ENCODE measurements around the gene AVPR2.

AVPR2 gene

DNA sequence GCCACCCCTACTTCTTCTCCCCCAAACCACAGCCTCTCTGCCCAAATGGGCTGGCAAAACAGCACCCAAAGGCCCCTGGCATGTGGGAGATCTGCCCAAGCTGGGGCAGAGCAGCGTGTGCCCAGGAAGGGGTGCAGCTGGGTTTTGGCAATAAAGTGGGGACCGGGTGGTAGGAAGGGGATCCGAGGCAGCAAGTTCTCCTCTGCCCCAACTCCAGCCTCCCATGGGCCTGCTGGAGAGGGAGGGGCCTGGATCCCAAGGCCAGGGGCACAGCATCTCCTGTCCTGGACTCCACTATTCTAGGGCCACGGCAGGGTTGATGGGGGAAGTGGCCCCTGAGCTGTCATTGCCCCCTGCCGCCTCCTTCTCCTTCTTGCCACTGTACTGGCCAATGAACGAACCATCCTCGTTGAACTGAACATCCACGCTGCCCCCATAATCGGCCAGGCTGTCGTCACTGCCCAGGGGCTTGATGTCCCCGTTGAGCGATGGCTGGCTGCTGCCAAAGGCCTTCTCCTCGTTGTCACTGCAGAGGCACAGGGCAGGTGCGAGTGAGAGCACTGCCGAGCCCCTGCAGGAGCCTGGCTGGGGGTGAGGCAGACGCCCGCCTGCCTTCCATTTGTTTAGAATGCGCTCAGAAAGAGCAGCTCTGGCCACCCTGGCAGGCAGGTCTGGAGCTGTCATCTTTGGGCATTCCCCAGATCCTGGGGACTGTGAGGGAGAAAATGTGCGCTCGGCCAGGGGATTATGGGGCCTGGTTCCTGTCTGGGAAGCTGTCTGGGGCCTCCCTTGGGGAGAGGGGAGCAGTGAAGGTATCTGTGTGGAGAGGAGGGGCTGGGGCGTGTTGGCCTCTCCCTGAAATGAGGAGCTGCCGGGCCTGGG, 41.9 kb upstream of the AVPR2 start:
- POLR2A ChIA-PET, result no interaction called here
- CTCF ChIA-PET, result no interaction called here
- DNase-seq (ENCODE audit: low read depth, low spot score), result no peak
- no peak overlapping the region for H3K4me3 ChIP-seq (ENCODE audit: low read depth, low read length)
- TF ChIP-seq, protein P1, sequence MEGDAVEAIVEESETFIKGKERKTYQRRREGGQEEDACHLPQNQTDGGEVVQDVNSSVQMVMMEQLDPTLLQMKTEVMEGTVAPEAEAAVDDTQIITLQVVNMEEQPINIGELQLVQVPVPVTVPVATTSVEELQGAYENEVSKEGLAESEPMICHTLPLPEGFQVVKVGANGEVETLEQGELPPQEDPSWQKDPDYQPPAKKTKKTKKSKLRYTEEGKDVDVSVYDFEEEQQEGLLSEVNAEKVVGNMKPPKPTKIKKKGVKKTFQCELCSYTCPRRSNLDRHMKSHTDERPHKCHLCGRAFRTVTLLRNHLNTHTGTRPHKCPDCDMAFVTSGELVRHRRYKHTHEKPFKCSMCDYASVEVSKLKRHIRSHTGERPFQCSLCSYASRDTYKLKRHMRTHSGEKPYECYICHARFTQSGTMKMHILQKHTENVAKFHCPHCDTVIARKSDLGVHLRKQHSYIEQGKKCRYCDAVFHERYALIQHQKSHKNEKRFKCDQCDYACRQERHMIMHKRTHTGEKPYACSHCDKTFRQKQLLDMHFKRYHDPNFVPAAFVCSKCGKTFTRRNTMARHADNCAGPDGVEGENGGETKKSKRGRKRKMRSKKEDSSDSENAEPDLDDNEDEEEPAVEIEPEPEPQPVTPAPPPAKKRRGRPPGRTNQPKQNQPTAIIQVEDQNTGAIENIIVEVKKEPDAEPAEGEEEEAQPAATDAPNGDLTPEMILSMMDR (IDR thresholded peaks at IDR 0.05; ENCODE audit: insufficient read depth, low read length, missing control alignments), result no peak

DNA sequence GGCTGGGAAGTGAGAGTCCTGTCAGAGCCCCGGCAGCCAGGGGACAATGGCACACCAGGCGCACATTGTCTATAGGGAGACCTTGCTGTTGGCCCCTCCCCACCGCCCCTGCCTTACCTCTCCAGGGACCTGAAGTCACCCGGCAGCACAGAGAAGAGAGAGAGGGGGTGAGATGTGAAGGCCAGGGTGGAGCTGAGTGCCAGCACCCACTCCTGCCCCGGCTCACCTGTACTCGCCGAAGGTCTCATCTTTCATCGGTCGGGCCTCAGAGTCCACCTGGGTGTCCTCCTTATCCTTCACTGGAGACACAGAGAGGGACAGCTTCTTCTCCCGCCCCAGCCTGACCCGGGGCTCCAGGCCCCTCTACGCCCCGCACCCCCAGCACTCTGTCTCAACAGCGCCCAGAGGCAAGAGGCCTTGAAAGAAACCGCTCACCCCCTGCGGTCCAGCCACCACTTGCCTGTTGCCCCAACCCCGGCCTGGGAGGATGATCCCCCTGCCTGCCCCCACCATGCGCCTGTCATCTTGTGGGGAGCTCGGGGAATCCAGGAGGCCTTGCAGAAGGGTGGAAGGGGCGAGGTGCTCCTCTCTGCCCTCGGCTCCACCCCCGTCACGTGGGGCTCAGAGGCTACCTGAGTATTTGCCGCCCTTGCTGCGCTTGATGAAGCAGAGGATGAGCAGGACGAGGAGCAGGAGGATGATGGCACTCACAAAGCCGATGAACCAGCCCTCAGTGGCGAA, 41.1 kb upstream of the AVPR2 start:
- POLR2A ChIA-PET, result no interaction called here
- CTCF ChIA-PET, result no interaction called here
- TF ChIP-seq, protein P1 (IDR thresholded peaks at IDR 0.05; ENCODE audit: insufficient read depth, low read length, missing control alignments), result no peak
- H3K4me3 ChIP-seq (ENCODE audit: low read depth, low read length), result no peak overlapping the region
- DNase-seq (ENCODE audit: low read depth, low spot score), result no peak

DNA sequence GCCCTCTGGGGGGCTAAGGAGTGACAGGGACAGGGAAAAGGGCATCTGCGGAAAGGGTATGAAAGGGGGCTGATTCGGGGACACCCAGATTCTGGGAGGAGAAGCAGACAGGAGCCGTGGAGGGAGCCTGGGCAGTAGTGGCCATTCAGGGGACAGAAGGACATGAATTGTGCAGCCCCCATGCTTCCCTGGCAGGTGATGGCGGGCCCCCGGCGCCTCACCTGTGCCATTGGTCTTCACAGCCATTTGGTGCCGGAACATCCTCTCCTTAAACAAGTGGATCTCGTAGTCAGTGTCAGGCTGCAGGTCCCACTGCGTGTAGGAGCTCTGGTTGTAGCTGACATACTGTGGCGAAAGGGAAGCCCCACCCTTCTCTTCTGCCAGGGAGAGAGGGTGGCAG, 40.4 kb upstream of the AVPR2 start:
- CTCF ChIA-PET, result no interaction called here
- DNase-seq (ENCODE audit: low read depth, low spot score), result no peak
- POLR2A ChIA-PET, result no interaction called here
- TF ChIP-seq, protein P1 (IDR thresholded peaks at IDR 0.05; ENCODE audit: insufficient read depth, low read length, missing control alignments), result no peak
- no peak overlapping the region for H3K4me3 ChIP-seq (ENCODE audit: low read depth, low read length)

DNA sequence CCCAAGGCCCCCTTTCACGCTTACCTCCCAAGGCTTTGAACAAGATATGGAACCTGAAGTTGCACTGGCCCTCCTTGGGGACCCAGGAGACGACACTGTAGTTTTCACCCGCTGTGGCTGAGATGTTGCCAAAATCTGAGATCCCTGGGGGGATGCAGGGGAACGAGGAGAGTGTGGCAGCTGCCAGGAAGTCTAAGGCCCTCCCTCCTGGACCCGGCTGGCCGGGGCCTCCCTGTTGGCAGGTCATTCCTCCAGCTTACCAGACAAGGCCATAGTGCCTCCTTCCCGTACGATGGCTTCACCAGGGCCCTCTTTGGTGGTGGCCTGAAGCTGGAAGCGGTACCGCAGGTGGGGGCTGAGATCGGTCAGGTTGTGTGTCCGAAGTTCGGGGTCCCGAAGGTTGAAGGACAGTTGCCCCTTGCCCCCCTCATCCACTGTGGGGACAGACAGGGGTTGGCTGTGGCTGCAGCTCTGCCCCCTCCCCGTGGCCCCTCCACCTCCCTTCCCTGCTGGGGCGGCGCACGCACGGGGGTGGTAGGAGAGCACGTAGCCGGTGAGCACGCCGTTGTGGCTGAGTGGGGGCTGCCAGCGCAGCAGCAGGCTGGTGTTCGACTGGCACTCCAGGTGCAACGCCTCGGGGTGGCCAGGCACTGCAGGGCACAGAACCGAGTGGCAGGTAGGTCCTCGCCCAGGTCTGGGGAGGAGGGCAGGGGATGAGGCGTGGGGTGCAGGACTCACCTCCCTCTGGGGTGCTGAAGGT, 39.7 kb upstream of the AVPR2 start:
- DNase-seq (ENCODE audit: low read depth, low spot score), result no peak
- H3K4me3 ChIP-seq (ENCODE audit: low read depth, low read length), result no peak overlapping the region
- TF ChIP-seq, protein P1 (IDR thresholded peaks at IDR 0.05; ENCODE audit: insufficient read depth, low read length, missing control alignments), result no peak
- ChIA-PET POLR2A (no interaction called here), CTCF (no interaction called here)

DNA sequence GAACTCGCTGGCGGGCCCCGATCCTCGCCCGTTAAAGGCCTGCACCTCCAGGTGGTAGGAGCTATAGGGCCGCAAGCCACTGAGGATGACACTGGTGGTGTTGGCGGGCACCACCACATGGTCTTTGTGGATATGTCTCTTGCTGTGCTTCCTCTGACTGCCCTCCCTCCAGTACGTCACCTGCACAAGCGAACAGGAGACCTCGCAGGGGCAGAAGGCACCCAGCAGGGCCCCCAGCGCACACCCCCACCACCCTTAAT, 39.2 kb upstream of the AVPR2 start:
- TF ChIP-seq, protein P1 (IDR thresholded peaks at IDR 0.05; ENCODE audit: insufficient read depth, low read length, missing control alignments), result no peak
- CTCF ChIA-PET, result no interaction called here
- POLR2A ChIA-PET, result no interaction called here
- no peak for DNase-seq (ENCODE audit: low read depth, low spot score)
- no peak overlapping the region for H3K4me3 ChIP-seq (ENCODE audit: low read depth, low read length)

DNA sequence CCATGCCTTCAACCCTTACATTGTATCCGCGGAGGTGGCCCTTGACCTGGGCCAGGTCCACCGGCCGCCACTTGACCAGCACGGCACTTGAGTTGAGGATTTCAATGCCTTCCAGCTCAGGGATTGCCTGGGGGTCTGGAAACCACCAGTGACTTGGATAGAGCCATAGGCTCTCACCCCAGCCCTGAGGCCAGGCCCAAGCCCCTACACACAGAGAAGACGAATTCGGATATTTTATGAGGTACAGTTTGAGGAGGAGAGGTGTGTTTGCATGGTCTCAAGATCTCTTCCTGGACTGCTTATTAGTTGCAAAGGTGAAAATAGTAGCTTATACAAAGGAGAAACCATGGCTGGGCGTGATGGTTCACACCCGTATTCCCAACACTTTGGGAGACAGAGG, 38.8 kb upstream of the AVPR2 start:
- CTCF ChIA-PET, result no interaction called here
- TF ChIP-seq, protein P1 (IDR thresholded peaks at IDR 0.05; ENCODE audit: insufficient read depth, low read length, missing control alignments), result no peak
- POLR2A ChIA-PET, result no interaction called here
- H3K4me3 ChIP-seq (ENCODE audit: low read depth, low read length), result no peak overlapping the region
- DNase-seq (ENCODE audit: low read depth, low spot score), result no peak
